GM12892 (cell line): ENCODE measurements around the gene PTMA.
"Not testable (repeated sequence)": the region's sequence is repeated elsewhere in the genome, so short reads cannot be mapped to it uniquely, and the experiment has no call there.

Source experiments
- POLR2A ChIP-seq: IDR thresholded peaks from 2 replicates; pipeline ENCODE4 v1.6.1; 2011; ENCODE audit warnings: low read depth, low read length, control low read depth
- POLR2AphosphoS5 ChIP-seq: IDR thresholded peaks from 2 replicates; pipeline ENCODE4 v1.6.1; 2011; ENCODE audit warnings: low read depth, low read length, control low read depth
- TAF1 ChIP-seq: IDR thresholded peaks from 2 replicates; pipeline ENCODE4 v1.6.1; 2011; ENCODE audit warnings: low read depth, mild to moderate bottlenecking, control low read depth, low read length, borderline replicate concordance

DNA sequence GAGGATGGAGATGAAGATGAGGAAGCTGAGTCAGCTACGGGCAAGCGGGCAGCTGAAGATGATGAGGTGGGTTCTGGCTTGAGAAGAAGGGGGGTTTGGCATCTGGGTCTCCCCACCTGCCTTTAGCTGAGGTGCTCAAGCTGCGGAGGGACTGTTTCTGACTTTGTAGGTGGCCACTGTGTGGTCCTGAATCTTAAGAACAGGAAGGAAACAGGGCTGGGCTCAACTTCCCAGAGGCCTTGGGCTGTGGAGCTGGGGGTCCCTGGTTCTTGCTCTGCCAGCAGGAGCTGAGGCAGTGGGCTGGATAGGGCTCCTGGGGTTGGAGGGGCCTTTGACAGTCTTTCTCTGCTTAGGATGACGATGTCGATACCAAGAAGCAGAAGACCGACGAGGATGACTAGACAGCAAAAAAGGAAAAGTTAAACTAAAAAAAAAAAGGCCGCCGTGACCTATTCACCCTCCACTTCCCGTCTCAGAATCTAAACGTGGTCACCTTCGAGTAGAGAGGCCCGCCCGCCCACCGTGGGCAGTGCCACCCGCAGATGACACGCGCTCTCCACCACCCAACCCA, 4.2 kb downstream of the PTMA start:
- not testable (repeated sequence) for TF ChIP-seq POLR2A, POLR2AphosphoS5, TAF1
